Hematopoietic multipotent progenitor cell treated with erythropoietin and hydrocortisone succinate and interleukin-3 and kit ligand, for 6 days (in vitro differentiated cells): ENCODE measurements around the gene HNRNPLL.

Experiments used
- DNase-seq: peaks from one replicate; pipeline ENCODE4 v3.0.0-alpha.2; 2015

Gene HNRNPLL

DNA sequence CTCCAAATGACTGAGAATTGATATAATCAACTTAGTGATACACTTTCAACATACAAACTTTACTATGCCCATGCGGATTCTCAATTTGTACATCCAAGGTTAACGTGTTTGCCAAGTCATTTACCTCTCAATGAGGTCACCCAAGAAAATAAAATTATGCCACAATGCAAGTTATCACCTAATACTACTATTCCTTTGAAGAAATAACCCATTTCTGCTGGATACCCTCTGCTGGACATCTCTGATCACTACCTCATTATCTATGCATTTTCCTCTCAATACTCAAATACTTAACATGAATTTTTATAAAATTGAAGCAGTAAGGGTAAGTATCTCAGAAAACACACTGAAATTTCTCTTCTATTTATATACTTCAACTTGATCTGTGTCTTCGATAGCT is 12.7 kb downstream of the HNRNPLL start:
- peak; percentile 48 for DNase-seq

DNA sequence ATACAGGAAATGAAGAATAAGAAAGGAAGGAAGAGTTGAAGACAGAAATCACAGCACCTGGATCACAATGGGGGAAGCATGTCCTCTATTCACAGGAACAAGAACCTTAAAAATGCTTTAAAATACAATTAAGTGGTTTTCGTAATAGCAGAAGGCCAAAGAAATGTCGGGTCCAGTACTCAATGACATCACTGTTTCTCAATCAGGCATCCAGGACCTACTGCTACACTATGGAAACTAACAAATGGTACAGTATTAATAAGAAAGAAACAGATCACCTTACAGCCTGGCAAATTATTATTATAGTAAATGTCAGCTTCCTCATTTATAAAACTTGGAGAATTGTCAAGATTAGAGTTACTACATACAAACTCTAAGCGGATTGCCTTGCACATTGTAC is 15.8 kb downstream of the HNRNPLL start:
- DNase-seq: no peak

DNA sequence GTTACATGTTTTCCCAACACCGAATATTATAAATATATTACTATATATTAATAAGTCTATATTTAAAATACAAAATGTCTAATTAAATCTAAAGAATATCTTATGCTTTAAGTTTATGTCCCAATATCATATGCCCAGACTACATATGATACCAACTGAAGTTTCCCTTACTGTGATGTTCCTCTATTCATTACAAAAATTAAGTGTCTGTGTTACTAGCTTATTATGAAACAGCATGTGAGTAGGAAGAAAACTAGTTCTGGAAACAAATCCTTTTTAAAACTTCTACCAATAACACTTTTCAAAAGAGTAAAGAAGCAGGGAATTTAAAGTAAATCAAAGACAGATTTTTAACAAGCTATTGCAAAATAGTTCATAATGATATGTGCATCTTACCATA is 17.8 kb downstream of the HNRNPLL start:
- DNase-seq: no peak

DNA sequence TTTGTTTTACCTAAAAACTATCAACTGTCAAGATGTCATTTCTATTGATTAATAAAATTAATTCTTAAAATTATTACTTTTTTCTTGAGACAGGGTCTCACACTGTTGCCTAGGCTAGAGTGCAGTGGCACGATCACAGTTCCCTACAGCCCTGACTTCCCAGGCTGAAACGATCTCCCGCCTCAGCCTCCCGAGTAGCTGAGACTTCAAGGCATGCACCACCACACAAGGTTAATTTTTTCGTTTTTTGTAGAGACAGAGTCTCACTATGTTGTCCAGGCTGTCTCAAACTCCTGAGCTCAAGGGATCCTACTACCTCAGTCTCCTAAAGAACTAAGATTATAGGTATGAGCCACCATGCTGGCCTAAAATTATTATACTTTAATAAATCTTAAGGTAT is 18.7 kb downstream of the HNRNPLL start:
- no peak for DNase-seq

DNA sequence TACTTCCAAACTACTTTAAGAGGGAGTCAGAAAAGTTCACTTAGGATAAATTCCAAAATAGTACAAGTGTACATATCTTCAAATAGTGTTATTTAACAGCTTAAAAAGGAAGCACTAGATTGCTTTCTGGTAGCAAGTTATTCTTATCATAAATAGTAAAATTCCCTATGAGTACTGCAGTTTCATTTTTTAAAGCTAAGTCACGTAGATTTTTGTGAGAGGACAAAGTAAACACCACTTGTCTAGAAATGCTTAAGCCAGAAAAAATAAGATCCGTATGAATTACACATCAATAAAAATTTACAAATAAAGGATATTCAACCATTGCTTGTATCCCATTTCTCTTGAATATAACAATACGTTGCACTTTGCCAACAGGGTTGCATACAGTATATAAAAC is 19.2 kb downstream of the HNRNPLL start:
- DNase-seq: no peak

DNA sequence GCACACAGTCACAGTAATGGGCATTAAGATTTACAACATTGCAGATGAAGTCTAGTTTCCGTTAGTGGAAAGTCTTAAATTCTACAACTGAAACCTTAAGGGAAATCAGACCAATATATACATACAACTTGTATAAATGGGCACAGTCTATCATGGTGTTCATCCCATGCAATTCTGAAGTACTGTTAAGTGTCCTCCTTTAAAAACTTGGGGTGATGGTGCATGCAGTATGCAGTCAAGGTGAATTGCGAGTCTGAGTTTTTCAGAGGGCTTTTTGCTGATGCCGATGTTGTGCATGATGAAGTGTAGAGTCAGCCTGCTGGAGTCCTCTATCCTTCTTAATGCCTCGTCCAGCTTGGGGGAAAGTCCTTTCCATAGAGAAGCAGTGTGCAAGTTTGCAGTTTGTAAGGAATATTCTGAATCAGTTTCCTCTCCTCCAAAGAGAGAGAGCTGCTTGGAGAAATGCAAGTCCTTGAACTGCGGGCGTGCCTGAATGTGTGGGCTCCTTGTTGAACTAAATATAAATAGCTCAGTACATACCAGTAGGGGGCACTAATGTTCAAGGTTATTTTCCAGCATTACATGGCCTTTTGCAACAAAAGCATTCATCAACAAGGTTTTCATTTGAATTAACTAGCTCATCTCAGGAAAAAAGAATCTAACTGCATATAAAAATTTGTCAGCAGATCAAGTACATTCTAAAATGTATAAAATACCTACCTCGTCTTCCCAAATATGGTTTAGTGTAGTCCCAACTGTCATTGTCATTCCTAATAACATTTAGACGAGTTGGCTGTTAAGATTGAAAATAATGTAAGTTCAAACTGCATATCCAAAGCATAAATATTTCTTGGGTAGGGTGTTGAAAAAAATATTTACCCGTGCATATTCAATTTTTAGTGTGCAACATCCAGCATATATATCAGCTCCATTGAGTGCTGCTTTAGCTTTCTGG is 21.3 kb downstream of the HNRNPLL start:
- DNase-seq: peak; percentile 93

DNA sequence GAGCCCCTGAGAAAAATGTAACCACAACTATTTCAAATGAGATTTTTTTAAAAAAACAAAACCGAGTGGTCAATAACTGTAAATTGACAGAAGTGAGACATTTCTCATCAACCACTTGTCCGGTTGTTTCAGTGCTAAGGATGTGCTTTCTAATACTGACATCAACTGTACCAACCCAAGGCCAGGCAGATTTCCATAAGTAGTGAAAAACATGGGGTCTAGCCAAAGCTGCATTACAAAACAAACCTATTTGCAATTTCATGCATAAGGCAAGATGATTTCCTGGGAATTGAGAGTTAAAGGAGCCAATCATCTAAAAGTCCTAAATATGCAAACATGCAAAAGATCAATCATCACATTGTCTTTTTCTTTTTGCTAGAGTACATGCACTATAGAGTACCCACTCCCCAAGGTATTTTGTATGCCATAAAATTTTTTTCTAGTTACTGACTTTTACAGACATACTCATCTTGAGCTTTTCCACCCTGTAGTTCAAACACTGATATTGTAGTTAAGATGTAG is 22.6 kb downstream of the HNRNPLL start:
- no peak for DNase-seq

DNA sequence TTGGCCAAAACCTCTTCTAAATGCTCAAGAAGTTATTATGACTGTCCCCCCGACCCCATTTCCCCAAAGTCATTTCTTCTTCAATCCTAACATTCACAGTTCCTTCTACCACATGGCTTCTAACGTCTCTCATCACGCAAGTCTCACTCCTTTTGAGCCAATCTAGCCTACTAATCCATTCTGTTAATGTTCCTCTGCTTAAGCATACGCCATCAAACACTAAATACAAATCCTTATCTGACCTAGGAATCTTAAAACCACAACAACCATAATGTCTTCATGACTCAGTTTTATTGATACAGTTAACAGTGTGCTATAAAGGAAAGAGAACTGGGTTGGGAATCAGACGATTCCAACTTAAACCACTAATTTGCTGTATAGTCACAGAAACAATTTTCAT is 23.9 kb downstream of the HNRNPLL start:
- DNase-seq: peak; percentile 53

DNA sequence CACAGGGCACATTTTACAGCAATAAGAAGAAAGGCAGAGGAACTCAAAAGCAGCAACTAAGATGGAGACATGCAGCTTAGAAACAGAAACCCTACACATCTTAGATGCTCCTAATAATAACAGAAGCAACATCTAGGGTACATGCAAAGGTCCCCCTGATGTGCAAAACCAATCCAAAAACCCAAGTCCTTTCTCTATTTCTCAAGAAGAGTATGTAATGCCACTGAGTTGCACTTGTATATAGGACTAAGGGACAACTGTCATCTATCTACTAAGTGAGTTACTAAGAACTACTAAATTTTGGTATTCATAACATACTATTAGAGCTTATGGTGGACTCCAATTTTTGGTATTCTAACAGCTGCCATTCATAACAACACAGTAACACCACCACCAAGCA is 28.4 kb downstream of the HNRNPLL start:
- DNase-seq: no peak

DNA sequence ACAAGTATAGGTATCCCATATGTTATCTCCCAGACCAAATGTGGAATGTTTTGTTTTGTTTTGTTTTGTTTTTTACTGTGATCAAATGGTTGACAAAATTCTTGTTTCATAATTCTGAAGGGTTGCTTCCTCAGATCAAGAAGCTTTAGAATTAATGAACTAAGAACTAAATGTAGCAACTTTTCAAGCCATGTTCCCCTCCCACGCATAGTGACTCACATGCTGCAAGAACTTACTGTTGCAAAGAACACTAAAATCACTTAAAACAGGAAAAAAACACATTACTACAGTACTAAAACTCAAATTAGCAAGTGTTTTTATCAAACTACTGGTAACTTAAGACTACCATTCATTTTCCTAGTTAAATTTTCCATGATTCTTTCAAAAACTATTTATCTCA is 30.6 kb downstream of the HNRNPLL start:
- DNase-seq: no peak

DNA sequence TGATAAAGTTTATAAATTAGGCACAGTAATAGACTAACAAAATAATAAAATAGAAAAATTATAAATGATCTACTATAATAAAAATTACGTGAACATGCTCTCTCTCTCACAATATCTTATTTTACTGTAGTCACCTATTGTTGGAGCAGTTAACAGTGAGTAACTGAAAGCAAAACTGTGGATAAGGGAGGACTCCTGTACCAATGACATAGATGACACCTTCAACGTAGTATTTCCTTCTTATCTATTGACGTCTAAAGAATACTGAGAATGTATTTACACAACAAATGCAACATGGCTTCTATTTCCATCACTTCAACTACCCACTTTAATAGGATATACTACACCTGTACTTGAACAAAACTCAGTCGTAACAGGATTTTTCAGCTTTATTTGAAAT is 31.5 kb downstream of the HNRNPLL start:
- no peak for DNase-seq

DNA sequence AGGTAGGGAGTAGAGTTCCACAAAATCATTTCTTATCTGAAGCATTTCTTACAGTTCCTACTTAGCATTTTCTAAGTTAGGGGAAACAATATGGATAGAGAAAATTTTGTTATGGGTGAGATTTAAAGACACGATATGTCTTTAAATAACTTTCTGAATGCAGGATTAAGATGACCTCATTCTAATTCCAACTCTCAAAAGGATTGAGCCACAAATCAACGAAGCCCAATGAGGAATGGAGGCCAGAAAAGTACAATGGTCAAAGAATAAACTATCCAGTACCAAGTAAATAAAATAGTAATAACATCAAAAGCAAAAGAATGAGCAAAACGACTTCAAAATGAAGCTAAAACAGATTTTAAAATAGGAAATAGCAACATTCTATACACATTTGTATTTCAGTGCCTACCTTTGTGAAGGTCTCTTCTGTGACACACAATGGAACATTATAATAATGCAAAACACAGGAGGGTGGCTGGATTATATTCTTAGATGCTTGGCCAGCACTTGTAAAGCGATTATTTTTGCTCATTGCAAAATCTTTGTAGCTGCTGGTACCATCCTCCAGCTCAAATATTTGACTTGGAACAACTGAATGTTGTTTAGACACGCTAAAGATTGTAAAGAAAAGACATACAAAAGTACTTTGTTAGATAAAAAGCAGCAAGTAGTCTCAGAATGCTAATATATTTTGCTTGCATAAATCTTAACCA is 33.8 kb downstream of the HNRNPLL start:
- DNase-seq: no peak

DNA sequence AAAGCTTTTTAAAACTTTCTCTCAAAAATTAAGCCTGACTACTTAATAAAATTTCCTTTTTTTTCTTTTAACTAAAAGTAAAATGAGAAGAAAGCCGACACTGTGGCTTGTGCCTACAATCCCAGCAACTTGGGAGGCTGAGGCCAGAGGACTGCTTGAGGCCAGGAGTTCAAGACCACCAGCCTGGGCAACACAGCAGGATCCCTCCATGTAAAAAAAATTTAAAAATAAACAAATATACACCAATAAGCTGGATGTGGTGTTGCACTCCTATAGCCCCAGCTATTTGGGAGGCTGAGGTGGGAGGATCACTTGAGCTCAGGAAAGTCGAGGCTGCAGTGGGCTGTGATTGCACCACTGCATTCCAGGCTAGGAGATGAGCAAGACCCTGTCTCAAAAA is 37.4 kb downstream of the HNRNPLL start:
- DNase-seq: no peak

DNA sequence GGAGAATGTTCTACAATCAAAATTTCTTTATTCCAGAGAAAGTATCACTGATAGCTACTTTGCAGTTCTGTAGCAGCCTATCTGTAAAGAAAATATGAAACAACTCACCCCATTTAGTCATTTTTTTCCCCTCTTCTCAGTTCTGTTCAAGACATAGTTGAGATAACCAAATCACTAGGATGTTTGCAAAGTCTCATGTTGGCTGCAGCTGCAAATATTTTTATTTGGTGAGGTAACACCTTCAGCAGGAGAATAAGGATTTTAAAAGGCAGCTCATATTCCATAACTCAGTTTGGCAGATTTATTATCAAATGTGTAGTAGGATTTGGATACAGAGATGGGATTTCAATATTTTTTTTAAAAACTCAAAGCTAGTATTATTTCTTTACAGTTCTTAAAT is 41.0 kb downstream of the HNRNPLL start:
- no peak for DNase-seq

DNA sequence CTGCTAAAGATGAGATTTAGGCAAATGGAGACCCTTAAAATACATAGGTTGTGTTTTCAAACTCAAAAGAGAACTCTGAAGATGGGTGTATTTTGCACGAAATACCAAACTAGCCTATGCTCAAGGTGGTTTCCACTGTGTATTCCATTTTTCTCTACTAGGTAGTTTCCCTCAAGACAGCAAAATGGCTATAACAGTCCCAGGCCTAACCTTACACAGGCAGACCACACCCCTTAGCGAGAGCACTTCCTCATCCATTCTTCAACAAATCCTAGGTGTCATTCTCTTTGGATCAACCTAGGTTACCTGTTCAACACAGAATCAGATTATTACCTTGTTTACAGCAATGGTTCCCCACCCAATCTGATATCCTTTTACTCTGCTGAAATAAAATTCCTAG is 42.6 kb downstream of the HNRNPLL start:
- no peak for DNase-seq

DNA sequence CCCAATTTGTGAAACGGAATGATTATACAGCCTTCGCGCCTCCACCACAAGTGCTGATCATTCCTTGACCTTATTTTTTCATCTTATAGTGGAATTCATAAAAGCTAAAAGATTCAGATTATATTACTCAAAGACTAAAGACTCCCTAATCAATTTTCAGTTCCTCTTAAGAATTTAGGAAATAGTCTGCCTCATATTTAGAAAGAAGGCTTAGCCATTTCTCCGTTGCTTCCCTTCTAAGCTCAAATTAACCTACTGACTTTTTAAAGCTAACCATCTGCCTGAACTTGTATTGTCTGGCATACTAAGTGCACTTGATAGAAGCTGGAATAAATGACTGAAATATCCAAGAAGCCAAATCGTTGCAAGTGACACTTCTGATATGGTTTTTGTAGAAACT is 44.7 kb downstream of the HNRNPLL start:
- no peak for DNase-seq

DNA sequence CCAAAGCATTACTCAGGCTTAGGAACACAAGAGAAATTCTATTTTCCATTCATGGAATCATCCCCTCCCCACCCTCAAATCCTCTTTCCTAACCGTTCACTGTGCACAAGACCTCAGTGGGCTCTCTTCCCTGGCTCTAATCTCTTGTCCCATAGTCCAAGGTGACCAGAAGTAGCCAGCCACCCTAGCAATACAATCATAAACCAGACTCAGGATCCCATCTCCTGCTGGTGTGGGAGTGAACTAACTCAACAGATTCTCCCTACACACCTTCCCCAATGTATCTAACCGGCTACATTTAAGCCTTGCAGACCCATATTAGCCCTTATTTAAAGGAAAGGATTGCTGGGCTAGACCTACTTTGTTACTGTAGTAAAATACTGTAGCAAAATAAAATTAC is 45.5 kb downstream of the HNRNPLL start:
- no peak for DNase-seq

DNA sequence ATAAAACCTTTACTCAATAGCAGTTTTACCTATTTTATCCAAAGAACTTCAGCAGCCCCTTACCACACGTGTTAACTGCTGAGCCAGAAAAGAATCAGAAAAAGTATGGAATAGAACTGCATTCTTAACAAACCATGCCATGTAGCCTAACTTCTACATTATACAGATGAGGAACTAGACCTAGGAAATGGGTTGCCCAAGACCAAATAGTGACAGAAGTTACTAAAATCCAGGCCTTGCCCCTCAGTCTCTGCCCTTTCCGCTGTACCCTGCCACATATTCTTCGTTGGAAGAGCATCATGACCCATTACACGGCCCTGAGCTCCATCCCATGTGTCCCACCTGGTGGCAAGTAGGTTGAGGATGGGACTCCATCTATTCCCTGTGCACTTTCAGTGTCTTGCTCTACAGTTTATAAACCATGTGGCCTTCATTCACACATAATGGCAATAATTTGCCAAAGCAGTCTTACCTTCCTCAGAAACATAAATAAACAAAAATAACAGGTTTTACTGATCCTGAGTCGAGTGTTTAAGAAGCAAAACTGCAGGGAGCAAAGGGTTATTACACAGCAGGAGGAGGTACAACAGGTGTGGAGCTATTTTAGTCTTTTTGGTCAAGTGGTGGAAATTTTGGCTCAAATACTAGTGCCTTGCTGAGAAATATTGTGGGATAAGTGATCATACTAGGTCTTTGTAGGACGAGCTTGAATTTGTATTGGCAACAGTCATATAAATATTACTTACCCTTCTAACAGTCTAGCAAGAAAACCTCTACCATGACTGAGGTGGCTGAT is 46.5 kb downstream of the HNRNPLL start:
- DNase-seq: peak; percentile 28

DNA sequence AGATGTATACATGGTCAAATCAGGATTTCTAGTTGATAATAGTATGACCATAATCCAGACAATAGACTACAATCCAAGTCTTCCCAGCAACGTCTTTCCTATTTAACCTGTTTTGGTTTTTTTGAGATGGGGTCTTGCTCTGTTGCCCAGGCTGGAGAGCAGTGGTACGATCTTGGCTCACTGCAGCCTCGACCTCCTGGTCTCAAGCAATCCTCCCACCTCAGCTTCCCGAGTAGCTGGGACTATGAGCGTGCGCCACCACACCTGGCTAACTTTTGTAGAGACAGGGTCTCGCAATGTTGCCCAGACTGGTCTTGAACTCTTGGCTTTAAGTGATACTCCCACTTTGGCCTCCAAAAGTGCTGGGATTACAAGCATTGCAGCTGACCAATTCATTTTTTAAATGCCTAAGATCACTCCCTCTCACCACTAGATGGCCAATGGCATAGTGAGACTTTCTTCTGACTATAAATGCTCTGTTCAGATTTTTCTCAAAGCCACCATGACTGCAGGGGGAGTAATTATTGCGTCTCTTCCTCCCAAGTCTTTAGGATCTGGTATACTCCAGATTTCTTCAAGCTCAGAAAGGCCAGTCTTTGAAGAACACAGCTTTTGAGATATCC is 47.6 kb downstream of the HNRNPLL start:
- DNase-seq: peak; percentile 67

DNA sequence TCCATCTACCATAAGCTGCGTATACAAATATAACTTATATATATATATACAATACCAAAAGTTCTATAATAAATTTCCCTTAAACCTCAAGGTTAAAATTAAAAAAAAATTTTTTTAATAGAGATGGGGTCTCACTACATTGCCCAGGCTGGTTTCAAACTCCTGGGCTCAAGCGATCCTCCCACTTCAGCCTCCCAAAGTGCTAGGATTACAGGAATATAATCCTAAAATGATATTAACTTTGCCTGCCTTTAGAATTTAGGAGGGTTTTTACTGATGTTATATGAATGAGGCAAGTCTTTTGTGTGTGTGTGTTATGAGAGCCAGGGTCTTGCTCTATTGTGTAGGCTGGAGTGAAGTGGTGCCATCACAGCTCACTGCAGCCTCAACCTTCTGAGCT is 49.2 kb downstream of the HNRNPLL start:
- no peak for DNase-seq

DNA sequence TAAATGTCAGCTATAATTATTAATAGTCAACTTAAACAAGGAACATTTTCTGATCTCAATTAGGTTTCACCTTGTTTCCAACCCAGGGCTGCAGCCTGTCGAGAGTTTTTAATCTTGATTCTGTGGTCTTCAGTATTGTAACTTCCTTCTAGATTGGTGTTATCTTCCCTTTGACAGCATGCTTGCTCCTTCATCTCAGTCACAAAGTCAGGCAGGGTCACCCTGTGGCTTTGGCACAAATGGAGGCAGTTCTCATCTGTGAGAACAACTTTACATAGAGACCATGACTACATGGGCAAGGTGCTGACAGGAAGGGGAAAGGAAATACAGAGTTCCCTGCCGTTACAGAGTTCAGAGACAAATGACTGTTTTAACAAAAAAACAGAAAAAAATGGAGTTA is 50.5 kb downstream of the HNRNPLL start:
- DNase-seq: peak; percentile 92

DNA sequence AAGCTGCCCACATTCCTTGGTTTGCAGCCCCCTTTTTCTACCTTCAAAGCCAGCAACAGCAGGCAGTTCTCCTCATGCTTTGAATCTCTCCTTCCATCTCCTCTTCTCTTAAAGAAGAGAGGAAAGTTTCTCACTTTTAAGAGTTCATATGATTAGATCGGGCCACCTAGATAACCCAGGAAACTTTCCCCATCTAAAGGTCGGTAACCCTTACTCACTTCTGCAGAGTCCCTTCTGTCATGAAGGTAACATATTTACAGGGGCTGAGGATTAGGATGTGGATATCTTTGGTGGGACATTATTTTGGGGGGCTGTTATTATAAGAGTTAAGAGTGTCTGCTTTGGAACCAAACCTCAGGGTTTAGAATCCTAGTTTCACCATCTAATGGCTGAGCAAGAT is 51.0 kb downstream of the HNRNPLL start:
- DNase-seq: no peak

DNA sequence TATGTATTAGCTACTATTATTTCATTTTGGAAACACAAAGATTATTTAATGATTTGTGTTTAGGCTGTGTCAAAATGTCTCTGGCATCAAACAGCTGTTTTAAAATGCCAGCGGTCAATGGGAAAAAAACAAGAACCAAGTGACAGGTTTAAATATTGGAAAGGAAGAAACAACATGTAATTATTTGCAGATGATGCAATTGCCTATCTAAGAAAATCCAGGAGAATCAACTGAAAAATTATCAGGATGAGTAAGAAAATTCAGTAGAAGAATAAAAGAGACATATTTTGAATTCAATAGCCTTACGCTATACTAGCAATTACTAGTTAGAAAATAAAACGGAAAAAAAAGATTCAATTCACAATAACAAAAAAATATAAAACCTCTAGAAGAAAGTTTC is 51.6 kb downstream of the HNRNPLL start:
- no peak for DNase-seq
